ENCODE results near the gene SRC.

The SRC gene

GRCh38 chr20:37436527-37437186 lies 90.7 kb downstream of the SRC start:
- no peak for DNase-seq

GRCh38 chr20:37437676-37438075 lies 91.7 kb downstream of the SRC start:
- no peak for DNase-seq

GRCh38 chr20:37438464-37439222 lies 92.7 kb downstream of the SRC start:
- DNase-seq = no peak

GRCh38 chr20:37439223-37439933 lies 93.4 kb downstream of the SRC start:
- DNase-seq = no peak

GRCh38 chr20:37441023-37441422 lies 95.1 kb downstream of the SRC start:
- no peak for DNase-seq

GRCh38 chr20:37442547-37442946 lies 96.6 kb downstream of the SRC start:
- no peak for DNase-seq

- DNase-seq = no peak
These were observed 97.0 kb downstream of the SRC start for GRCh38 chr20:37442986-37443385.

GRCh38 chr20:37443596-37443995 lies 97.7 kb downstream of the SRC start:
- no peak for DNase-seq

- DNase-seq = no peak
These were observed 99.1 kb downstream of the SRC start for GRCh38 chr20:37445041-37445440.

GRCh38 chr20:37446286-37447032 lies 100.5 kb downstream of the SRC start:
- DNase-seq = no peak

- no peak for DNase-seq
These were observed 101.7 kb downstream of the SRC start for GRCh38 chr20:37447688-37448087.

GRCh38 chr20:37449276-37449675 lies 103.3 kb downstream of the SRC start:
- DNase-seq = no peak

- DNase-seq = no peak
These were observed 104.4 kb downstream of the SRC start for GRCh38 chr20:37450344-37450743.

GRCh38 chr20:37451616-37452015 lies 105.7 kb downstream of the SRC start:
- DNase-seq = no peak

GRCh38 chr20:37452236-37452635 lies 106.3 kb downstream of the SRC start:
- DNase-seq = no peak

- DNase-seq = no peak
These were observed 107.3 kb downstream of the SRC start for GRCh38 chr20:37453288-37453687.

- no peak for DNase-seq
These were observed 107.9 kb downstream of the SRC start for GRCh38 chr20:37453836-37454235.

- no peak for DNase-seq
These were observed 108.9 kb downstream of the SRC start for GRCh38 chr20:37454636-37455385.

Data from CD4-positive, alpha-beta T cell treated with Interleukin-1 beta for 1 hour (primary cell).